ENCODE measurements around the gene SCEL.
A peak's percentile ranks its signal among the peaks of the same experiment; 100 is the strongest.

The SCEL gene

GRCh38 chr13:77510156-77510555, 25.4 kb upstream of the SCEL start:
- Histone ChIP-seq H3K27me3 (ENCODE audit: low read depth, low read length) (peaks cover 40% of the 10 kb centered on the region), H3K9me3 (ENCODE audit: insufficient read depth, low read length) (no peaks in the 10 kb centered on the region), H3K4me1 (ENCODE audit: low read length) (peaks cover 36% of the 10 kb centered on the region), H4K20me1 (ENCODE audit: insufficient read depth, low read length) (no peaks in the 10 kb centered on the region), H3K36me3 (replicated peaks; ENCODE audit: low read depth, low read length) (no peaks in the 10 kb centered on the region), H3K27ac (ENCODE audit: low read length) (no peak overlapping the region), H3K4me3 (ENCODE audit: low read length) (no peak overlapping the region), H2AFZ (ENCODE audit: low read depth, low read length) (no peak overlapping the region), H3K79me2 (ENCODE audit: low read length) (no peaks in the 10 kb centered on the region), H3K4me2 (ENCODE audit: low read length) (no peak overlapping the region), H3K9ac (ENCODE audit: low read length) (no peak overlapping the region)
- TF ChIP-seq EZH2phosphoT487 (IDR thresholded peaks at IDR 0.05; ENCODE audit: low read depth) (no peak), CTCF (IDR thresholded peaks at IDR 0.05; ENCODE audit: low read depth, low read length) (no peak)

- H3K27me3 ChIP-seq (ENCODE audit: low read depth, low read length), result peaks cover 37% of the 10 kb centered on the region
- no peak overlapping the region for H3K4me2 ChIP-seq (ENCODE audit: low read length)
- no peaks in the 10 kb centered on the region for H3K79me2 ChIP-seq (ENCODE audit: low read length)
- no peak overlapping the region for H3K27ac ChIP-seq (ENCODE audit: low read length)
- no peak overlapping the region for H2AFZ ChIP-seq (ENCODE audit: low read depth, low read length)
- TF ChIP-seq EZH2phosphoT487 (IDR thresholded peaks at IDR 0.05; ENCODE audit: low read depth), result no peak
- no peak for TF ChIP-seq CTCF (IDR thresholded peaks at IDR 0.05; ENCODE audit: low read depth, low read length)
- H3K4me1 ChIP-seq (ENCODE audit: low read length), result peaks cover 50% of the 10 kb centered on the region
- no peaks in the 10 kb centered on the region for H3K9me3 ChIP-seq (ENCODE audit: insufficient read depth, low read length)
- no peaks in the 10 kb centered on the region for H3K36me3 ChIP-seq (replicated peaks; ENCODE audit: low read depth, low read length)
- no peak overlapping the region for H3K4me3 ChIP-seq (ENCODE audit: low read length)
- no peak overlapping the region for H3K9ac ChIP-seq (ENCODE audit: low read length)
- no peaks in the 10 kb centered on the region for H4K20me1 ChIP-seq (ENCODE audit: insufficient read depth, low read length)
Measured at GRCh38 chr13:77511552-77511951, 24.0 kb upstream of the SCEL start.

- no peaks in the 10 kb centered on the region for H4K20me1 ChIP-seq (ENCODE audit: insufficient read depth, low read length)
- no peaks in the 10 kb centered on the region for H3K79me2 ChIP-seq (ENCODE audit: low read length)
- no peak overlapping the region for H2AFZ ChIP-seq (ENCODE audit: low read depth, low read length)
- H3K4me1 ChIP-seq (ENCODE audit: low read length), result peaks cover 58% of the 10 kb centered on the region
- peaks cover 31% of the 10 kb centered on the region for H3K27me3 ChIP-seq (ENCODE audit: low read depth, low read length)
- TF ChIP-seq EZH2phosphoT487 (IDR thresholded peaks at IDR 0.05; ENCODE audit: low read depth) (no peak), CTCF (IDR thresholded peaks at IDR 0.05; ENCODE audit: low read depth, low read length) (no peak)
- H3K36me3 ChIP-seq (replicated peaks; ENCODE audit: low read depth, low read length), result no peaks in the 10 kb centered on the region
- H3K27ac ChIP-seq (ENCODE audit: low read length), result peak overlapping the region; percentile 67
- no peaks in the 10 kb centered on the region for H3K9me3 ChIP-seq (ENCODE audit: insufficient read depth, low read length)
- H3K4me2 ChIP-seq (ENCODE audit: low read length), result peak overlapping the region; percentile 82
- H3K4me3 ChIP-seq (ENCODE audit: low read length), result peak overlapping the region; percentile 57
- H3K9ac ChIP-seq (ENCODE audit: low read length), result peak overlapping the region; percentile 27; the same call in 1 of the 2 replicates
Measured at GRCh38 chr13:77513719-77514335, 21.7 kb upstream of the SCEL start.

GRCh38 chr13:77514336-77514726, 21.2 kb upstream of the SCEL start:
- no peaks in the 10 kb centered on the region for H4K20me1 ChIP-seq (ENCODE audit: insufficient read depth, low read length)
- H3K4me1 ChIP-seq (ENCODE audit: low read length), result peaks cover 53% of the 10 kb centered on the region
- no peaks in the 10 kb centered on the region for H3K79me2 ChIP-seq (ENCODE audit: low read length)
- H3K36me3 ChIP-seq (replicated peaks; ENCODE audit: low read depth, low read length), result no peaks in the 10 kb centered on the region
- no peak overlapping the region for H2AFZ ChIP-seq (ENCODE audit: low read depth, low read length)
- peak overlapping the region; percentile 82 for H3K4me2 ChIP-seq (ENCODE audit: low read length)
- no peak for TF ChIP-seq EZH2phosphoT487 (IDR thresholded peaks at IDR 0.05; ENCODE audit: low read depth)
- no peak for TF ChIP-seq CTCF (IDR thresholded peaks at IDR 0.05; ENCODE audit: low read depth, low read length)
- peak overlapping the region; percentile 67 for H3K27ac ChIP-seq (ENCODE audit: low read length)
- H3K27me3 ChIP-seq (ENCODE audit: low read depth, low read length), result peaks cover 26% of the 10 kb centered on the region
- peak overlapping the region; percentile 57 for H3K4me3 ChIP-seq (ENCODE audit: low read length)
- H3K9ac ChIP-seq (ENCODE audit: low read length), result peak overlapping the region; percentile 27; the same call in 1 of the 2 replicates
- H3K9me3 ChIP-seq (ENCODE audit: insufficient read depth, low read length), result no peaks in the 10 kb centered on the region

Data from OCI-LY3 (cell line).